H1 (cell line): ENCODE results near the gene FGD4. TPM values are rescaled to one million over a fixed set of nuclear protein-coding genes. Genes with fewer than 3 reads are reported as not detected.

Source experiments
- CTCF ChIA-PET: fragments of 300-600 bp; sonication (Branson Sonifier 250); formaldehyde crosslinking; loops from one replicate; lab custom pipeline; 2021; ENCODE audit not compliant: partially characterized antibody; lab: Charles Lee
- POLR2A ChIA-PET: fragments of 300-600 bp; sonication (Branson Sonifier 250); formaldehyde crosslinking; loops from one replicate; lab custom pipeline; 2021; ENCODE audit warnings: inconsistent platforms; ENCODE audit not compliant: partially characterized antibody; lab: Charles Lee
- DNase-seq, 2 experiments: peaks; one replicate each; pipeline versions ENCODE4 v3.0.0 to v3.0.0-alpha.2; 2010 to 2022; ENCODE audit warnings: low spot score in 2 of 2, low read depth in 1 of 2, mixed read lengths in 1 of 2
- FAIRE-seq: peaks from 2 replicates; lab custom pipeline; 2011; peaks lifted over from hg19 to GRCh38; lab: Jason Lieb, UNC
- H2AFZ ChIP-seq: 2 replicates; pipeline ENCODE4 v1.8.1; 2012; ENCODE audit warnings: low read length, inconsistent platforms
- H2AK5ac ChIP-seq: 2 replicates; pipeline ENCODE4 v1.6.1; 2013; ENCODE audit warnings: low read depth, low read length
- H2BK120ac ChIP-seq: replicated peaks from 2 replicates; pipeline ENCODE3; 2013; ENCODE audit warnings: low read depth, low read length, inconsistent platforms
- H2BK12ac ChIP-seq: 2 replicates; pipeline ENCODE4 v1.6.1; 2013; ENCODE audit warnings: low read depth, low read length
- H2BK15ac ChIP-seq: 2 replicates; pipeline ENCODE4 v1.6.1; 2013; ENCODE audit warnings: low read length
- H2BK20ac ChIP-seq: 2 replicates; pipeline ENCODE4 v1.6.1; 2013; ENCODE audit warnings: low read length
- H2BK5ac ChIP-seq: 2 replicates; pipeline ENCODE4 v1.6.1; 2013; ENCODE audit warnings: low read depth, low read length
- H3K14ac ChIP-seq: 2 replicates; pipeline ENCODE4 v1.6.1; 2013; ENCODE audit warnings: inconsistent platforms; ENCODE audit not compliant: insufficient read length
- H3K18ac ChIP-seq: 2 replicates; pipeline ENCODE4 v1.6.1; 2013; ENCODE audit warnings: low read length; ENCODE audit errors: extremely low read depth
- H3K23ac ChIP-seq: 2 replicates; pipeline ENCODE4 v1.6.1; 2013; ENCODE audit warnings: inconsistent platforms; ENCODE audit not compliant: insufficient read length
- H3K23me2 ChIP-seq: 2 replicates; pipeline ENCODE4 v1.6.1; 2013; ENCODE audit warnings: low read depth, low read length
- H3K27ac ChIP-seq: 2 replicates; pipeline ENCODE4 v1.6.1; 2011; ENCODE audit warnings: low read depth, low read length, inconsistent platforms
- H3K27me3 ChIP-seq, 4 experiments: replicated peaks in 1 of 4; 1 replicate in 1 of 4; 2 replicates in 3 of 4; pipeline versions ENCODE4 v1.6.1 to v1.8.1; 2011 to 2013; ENCODE audit warnings: low read length in 3 of 4, mild to moderate bottlenecking in 3 of 4, inconsistent platforms in 2 of 4, mixed read lengths in 2 of 4, moderate library complexity in 1 of 4; ENCODE audit not compliant: control insufficient read depth in 3 of 4, insufficient read depth in 3 of 4; ENCODE audit errors: extremely low read depth in 1 of 4
- H3K36me3 ChIP-seq, 4 experiments: 2 replicates each; pipeline versions ENCODE4 v1.6.1 to v1.8.1; 2011 to 2013; ENCODE audit warnings: mild to moderate bottlenecking in 4 of 4, low read length in 3 of 4, moderate library complexity in 2 of 4, control low read depth in 1 of 4, inconsistent platforms in 1 of 4; ENCODE audit not compliant: insufficient read depth in 4 of 4, control insufficient read depth in 2 of 4
- H3K4ac ChIP-seq: replicated peaks from 2 replicates; pipeline ENCODE3; 2013; ENCODE audit warnings: low read length, low read depth, mixed read lengths, inconsistent platforms; ENCODE audit not compliant: insufficient read length
- H3K4me1 ChIP-seq, 4 experiments: replicated peaks in 1 of 4; 1 replicate in 1 of 4; 2 replicates in 3 of 4; pipeline versions ENCODE4 v1.6.1 to v1.8.1; 2011 to 2013; ENCODE audit warnings: low read length in 3 of 4, inconsistent platforms in 2 of 4, mixed read lengths in 1 of 4; ENCODE audit not compliant: insufficient read depth in 4 of 4, control insufficient read depth in 3 of 4
- H3K4me2 ChIP-seq, 2 experiments: 2 replicates each; pipeline versions ENCODE4 v1.6.1 to v1.8.1; 2011 to 2013; ENCODE audit warnings: low read depth in 2 of 2, low read length in 2 of 2, control low read depth in 1 of 2, inconsistent platforms in 1 of 2, mild to moderate bottlenecking in 1 of 2; ENCODE audit not compliant: insufficient read depth in 1 of 2
- H3K4me3 ChIP-seq, 4 experiments: fragments of 200-600, 300-600 bp in 1 of 4; sonication (generic), shearing (Covaris generic), sonication (Bioruptor Twin) in 1 of 4; 2 replicates each; pipeline versions ENCODE4 v1.5.1 to v1.8.1; 2011 to 2016; ENCODE audit warnings: low read length in 4 of 4, low read depth in 3 of 4, control low read depth in 2 of 4, inconsistent platforms in 2 of 4, mild to moderate bottlenecking in 2 of 4, mixed read lengths in 1 of 4, moderate library complexity in 1 of 4; ENCODE audit not compliant: insufficient read depth in 2 of 4; ENCODE audit errors: extremely low read depth in 1 of 4
- H3K56ac ChIP-seq: replicated peaks from 2 replicates; pipeline ENCODE3; 2013; ENCODE audit warnings: low read depth, mild to moderate bottlenecking, mixed read lengths, low read length, inconsistent platforms; ENCODE audit not compliant: insufficient read length
- H3K79me1 ChIP-seq: 2 replicates; pipeline ENCODE4 v1.6.1; 2013; ENCODE audit warnings: low read depth, low read length, control low read depth
- H3K79me2 ChIP-seq, 2 experiments: 2 replicates each; pipeline versions ENCODE4 v1.6.1 to v1.8.1; 2012 to 2013; ENCODE audit warnings: low read length in 2 of 2, mild to moderate bottlenecking in 2 of 2, inconsistent platforms in 1 of 2; ENCODE audit not compliant: insufficient read depth in 2 of 2, control insufficient read depth in 1 of 2
- H3K9ac ChIP-seq, 4 experiments: replicated peaks in 1 of 4; 1 replicate in 1 of 4; 2 replicates in 3 of 4; pipeline versions ENCODE4 v1.6.1 to v1.8.1; 2011 to 2013; ENCODE audit warnings: low read depth in 3 of 4, low read length in 3 of 4, control low read depth in 2 of 4, mild to moderate bottlenecking in 2 of 4, moderate library complexity in 2 of 4, inconsistent platforms in 1 of 4; ENCODE audit errors: extremely low read depth in 1 of 4
- H3K9me3 ChIP-seq, 2 experiments: 2 replicates each; pipeline versions ENCODE4 v1.6.1 to v1.8.1; 2012 to 2013; ENCODE audit warnings: mild to moderate bottlenecking in 2 of 2, moderate library complexity in 2 of 2, control low read depth in 1 of 2, inconsistent platforms in 1 of 2, low read depth in 1 of 2, low read length in 1 of 2, mixed read lengths in 1 of 2; ENCODE audit not compliant: insufficient read depth in 2 of 2
- H4K20me1 ChIP-seq, 2 experiments: replicated peaks in 1 of 2; 2 replicates each; pipeline versions ENCODE3 to v1.8.1; 2011 to 2013; ENCODE audit warnings: inconsistent platforms in 2 of 2, low read length in 2 of 2, mild to moderate bottlenecking in 1 of 2; ENCODE audit not compliant: insufficient read depth in 2 of 2, control insufficient read depth in 1 of 2
- H4K5ac ChIP-seq: 2 replicates; pipeline ENCODE4 v1.6.1; 2013; ENCODE audit warnings: low read length, low read depth, mixed read lengths, inconsistent platforms; ENCODE audit not compliant: insufficient read length
- H4K8ac ChIP-seq: 2 replicates; pipeline ENCODE4 v1.8.0; 2013; ENCODE audit warnings: mild to moderate bottlenecking, moderate library complexity, low read length, inconsistent platforms; ENCODE audit not compliant: insufficient read depth; ENCODE audit errors: extremely low read depth
- H4K91ac ChIP-seq: replicated peaks from 2 replicates; pipeline ENCODE3; 2013; ENCODE audit warnings: low read length, mixed read lengths, inconsistent platforms; ENCODE audit not compliant: insufficient read length
- BCL11A ChIP-seq, 2 experiments: IDR thresholded peaks; one replicate each; pipeline ENCODE4 v1.6.1; 2011; ENCODE audit warnings: low read depth in 2 of 2, low read length in 2 of 2, mild to moderate bottlenecking in 2 of 2
- BRCA1 ChIP-seq: IDR thresholded peaks from 2 replicates; pipeline ENCODE4 v1.6.1; 2012; ENCODE audit warnings: low read depth, low read length, improper control_type of control experiment
- CBX5 ChIP-seq: fragments of 300-800, 300-1000 bp; sonication (generic); IDR thresholded peaks from 2 replicates; pipeline ENCODE4 v1.7.1; 2016; ENCODE audit warnings: antibody characterized with exemption, low read length, low read depth
- CEBPB ChIP-seq: IDR thresholded peaks from 2 replicates; pipeline ENCODE4 v1.6.1; 2012; ENCODE audit warnings: low read depth, low read length
- CHD1 ChIP-seq: IDR thresholded peaks from 2 replicates; pipeline ENCODE4 v1.6.1; 2012; ENCODE audit warnings: low read depth, low read length, improper control_type of control experiment
- CTBP2 ChIP-seq: IDR thresholded peaks from 2 replicates; pipeline ENCODE4 v1.7.0; 2011; ENCODE audit warnings: borderline replicate concordance, mild to moderate bottlenecking, moderate library complexity, mixed read lengths, low read length; ENCODE audit not compliant: insufficient read depth, insufficient read length
- EZH2 ChIP-seq: fragments of 200-600 bp; sonication (generic); IDR thresholded peaks from 2 replicates; pipeline ENCODE4 v1.7.1; 2012; ENCODE audit warnings: low read depth, mild to moderate bottlenecking, moderate library complexity, low read length, inconsistent platforms; ENCODE audit not compliant: severe bottlenecking
- GABPA ChIP-seq: IDR thresholded peaks from 2 replicates; pipeline ENCODE4 v1.6.1; 2011; ENCODE audit warnings: mild to moderate bottlenecking, low read length, moderate library complexity, borderline replicate concordance; ENCODE audit not compliant: insufficient read depth
- POLR2AphosphoS5 ChIP-seq: IDR thresholded peaks from 2 replicates; pipeline ENCODE4 v1.6.1; 2011; ENCODE audit warnings: low read depth, low read length
- SAP30 ChIP-seq: fragments of 300-600 bp; sonication (generic); IDR thresholded peaks from 2 replicates; pipeline ENCODE4 v1.7.1; 2012; ENCODE audit warnings: low read length, moderate library complexity, mild to moderate bottlenecking, inconsistent platforms; ENCODE audit not compliant: insufficient read depth, insufficient replicate concordance
- SIN3A ChIP-seq, 2 experiments: IDR thresholded peaks in 1 of 2; conservative IDR thresholded peaks in 1 of 2; 2 replicates each; pipeline ENCODE4 v1.6.1; 2011 to 2012; ENCODE audit warnings: low read length in 2 of 2, improper control_type of control experiment in 1 of 2, low read depth in 1 of 2, mild to moderate bottlenecking in 1 of 2
- SUZ12 ChIP-seq: fragments of 200-600 bp; sonication (generic); IDR thresholded peaks from 2 replicates; pipeline ENCODE4 v1.6.1; 2012; ENCODE audit warnings: mild to moderate bottlenecking, inconsistent platforms, low read length, moderate library complexity, mixed read lengths
- TAF7 ChIP-seq: optimal IDR thresholded peaks from 2 replicates; pipeline ENCODE3; 2011; ENCODE audit warnings: low read depth, mild to moderate bottlenecking, inconsistent platforms, low read length, moderate library complexity, borderline replicate concordance
- TBP ChIP-seq: IDR thresholded peaks from 2 replicates; pipeline ENCODE4 v1.6.1; 2011; ENCODE audit warnings: low read depth, low read length, improper control_type of control experiment
- WGBS, 2 experiments: shearing (Covaris generic) in 1 of 2; methylation state at CpG; one replicate each; pipeline versions ENCODE4 v1.1.6 to v1.1.7; 2013 to 2015; ENCODE audit warnings: low lambda C conversion rate in 2 of 2, mixed read lengths in 2 of 2, inconsistent platforms in 1 of 2, low coverage in 1 of 2, missing lambda C conversion rate in 1 of 2; ENCODE audit not compliant: insufficient replicate concordance in 2 of 2, insufficient coverage in 1 of 2, insufficient read length in 1 of 2; ENCODE audit errors: extremely low coverage in 1 of 2, missing lambda C conversion rate in 1 of 2; 5-methylcytosine and 5-hydroxymethylcytosine counted together
- polyA plus RNA-seq, 7 experiments: library from polyadenylated mRNA; depleted of rRNA in 3 of 7; stranded (reverse) in 5 of 7; unstranded in 2 of 7; fragments of >200 nt in 5 of 7; fragments of 200-250 nt in 2 of 7; gene quantifications; 1 replicate in 5 of 7; 2 replicates in 1 of 7; 4 replicates in 1 of 7; pipeline versions ENCODE4 v1.2.1 to v1.2.3, GENCODE V29; 2011 to 2013; ENCODE audit warnings: missing spikeins in 2 of 7, mixed read lengths in 2 of 7
- total RNA-seq: library from RNA; stranded (reverse); fragmentation: NEBNext Ultra II Directional; extraction: Animal tissue kit (Norgen Biotek cat#: 25700); gene quantifications from 2 replicates; pipeline ENCODE4 v1.2.1, GENCODE V29; 2021

Gene FGD4
- total and polyA plus RNA-seq, 2 of the 8 experiments (the other 6 are each of a cell fraction or from before 2014, with no cell fraction given) = 8.5 to 48.2 TPM

DNA sequence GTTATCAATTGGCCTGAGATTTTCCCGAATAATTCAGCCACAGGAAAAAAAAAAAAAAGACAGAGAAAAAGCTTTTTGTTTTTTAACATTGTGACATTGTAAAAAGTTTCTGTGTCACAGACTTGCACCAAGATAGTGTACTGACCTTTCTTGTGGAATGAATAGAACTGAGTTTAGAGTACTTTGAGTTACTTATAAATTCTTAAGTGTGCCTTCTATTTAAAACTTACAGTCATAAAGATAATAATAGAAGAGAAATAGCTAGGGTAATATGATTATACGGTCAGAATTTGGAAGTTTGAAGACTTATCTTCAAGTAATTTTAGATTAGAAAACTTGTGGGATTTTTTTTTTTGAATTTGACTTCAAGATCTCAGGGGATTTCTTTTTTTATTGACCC, 88.8 kb downstream of the FGD4 start:
- Histone ChIP-seq H3K36me3 (peaks cover 0 to 6% (median 2%) of the 10 kb centered on the region in 4 experiments; a peak in 3 of 8 replicates), H3K4ac (no peak overlapping the region), H2AK5ac (no peak overlapping the region), H4K20me1 (peaks cover 7 to 8% of the 10 kb centered on the region in 2 experiments), H2BK20ac (no peak overlapping the region), H3K27me3 (no peaks in the 10 kb centered on the region), H3K4me3 (no peak overlapping the region), H3K9ac (no peak overlapping the region), H3K56ac (no peak overlapping the region), H3K27ac (no peak overlapping the region), H3K4me1 (peaks cover 0 to 6% (median 3%) of the 10 kb centered on the region in 4 experiments; a peak in 3 of 7 replicates), H3K23me2 (no peaks in the 10 kb centered on the region), H2AFZ (no peak overlapping the region), H2BK120ac (no peak overlapping the region), H3K23ac (no peak overlapping the region), H3K79me2 (peaks cover 0 to 95% of the 10 kb centered on the region in 2 experiments; a peak in 3 of 4 replicates), H4K91ac (no peak overlapping the region), H3K14ac (no peak overlapping the region), H2BK15ac (no peak overlapping the region), H3K79me1 (0 out of 2 replicates have a peak, but pooled peaks cover 5% of the 10 kb centered on the region), H3K9me3 (no peaks in the 10 kb centered on the region), H2BK12ac (no peak overlapping the region), H3K4me2 (no peak overlapping the region), H4K8ac (no peak overlapping the region), H3K18ac (no peak overlapping the region), H4K5ac (no peak overlapping the region), H2BK5ac (no peak overlapping the region)
- 94% methylated on average over 2 of the region's 2 CpGs; no CpG with 5 or more reads in 1 of the 2 experiments for WGBS, 2 experiments
- POLR2A ChIA-PET = interaction anchor here (1.6 kb wide), 1 partner anchor 14 kb away, joined by 4 read pairs; no protein-coding TSS in a partner anchor
- CTCF ChIA-PET = no interaction called here
- FAIRE-seq (no peak), DNase-seq (no peak)
- TF ChIP-seq BCL11A (IDR thresholded peaks at IDR 0.05; ENCODE audit: low read depth in 2 of 2, low read length in 2 of 2) (no peak), POLR2AphosphoS5 (no peak), CHD1 (no peak), CBX5 (no peak), SIN3A (conservative IDR thresholded peaks at IDR 0.05 in 1 of 2, IDR thresholded peaks at IDR 0.05 in 1 of 2; ENCODE audit: low read depth in 1 of 2, low read length in 2 of 2) (no peak), TBP (no peak), SUZ12 (no peak), BRCA1 (no peak), SAP30 (no peak), CTBP2 (no peak), TAF7 (no peak), EZH2 (no peak), GABPA (no peak), CEBPB (no peak)
